ENCODE data around the gene TMEM38B.
"Not testable (repeated sequence)": the region's sequence is repeated elsewhere in the genome, so short reads cannot be mapped to it uniquely, and the experiment has no call there.

Gene TMEM38B

GRCh38 chr9:105683688-105684275 is 10.6 kb upstream of the TMEM38B start:
- no peak for DNase-seq

- no peak for DNase-seq
These were observed 7.4 kb upstream of the TMEM38B start for GRCh38 chr9:105686936-105687335.

- DNase-seq = no peak
These were observed 3.6 kb upstream of the TMEM38B start for GRCh38 chr9:105690742-105691141.

GRCh38 chr9:105693435-105694189 is 729 bp upstream of the TMEM38B start:
- peak; percentile 8 for DNase-seq

- peak; percentile 25 for DNase-seq
These were observed 674 bp downstream of the TMEM38B start for GRCh38 chr9:105694848-105695581.

- DNase-seq = no peak
These were observed 2.0 kb downstream of the TMEM38B start for GRCh38 chr9:105696219-105696793.

GRCh38 chr9:105697871-105698270 is 3.5 kb downstream of the TMEM38B start:
- no peak for DNase-seq

- DNase-seq = no peak
These were observed 4.1 kb downstream of the TMEM38B start for GRCh38 chr9:105698348-105698870.

- no peak for DNase-seq
These were observed 6.3 kb downstream of the TMEM38B start for GRCh38 chr9:105700668-105701067.

- DNase-seq = no peak
These were observed 6.8 kb downstream of the TMEM38B start for GRCh38 chr9:105701145-105701544.

- no peak for DNase-seq
These were observed 7.9 kb downstream of the TMEM38B start for GRCh38 chr9:105702207-105702606.

- not testable (repeated sequence) for DNase-seq
These were observed 9.3 kb downstream of the TMEM38B start for GRCh38 chr9:105703638-105704037.

- no peak for DNase-seq
These were observed 11.8 kb downstream of the TMEM38B start for GRCh38 chr9:105706156-105706555.

- no peak for DNase-seq
These were observed 14.1 kb downstream of the TMEM38B start for GRCh38 chr9:105708405-105708804.

GRCh38 chr9:105710638-105711037 is 16.3 kb downstream of the TMEM38B start:
- DNase-seq = no peak

- DNase-seq = no peak
These were observed 17.5 kb downstream of the TMEM38B start for GRCh38 chr9:105711867-105712266.

GRCh38 chr9:105712297-105712696 is 18.0 kb downstream of the TMEM38B start:
- DNase-seq = no peak

- DNase-seq = no peak
These were observed 18.4 kb downstream of the TMEM38B start for GRCh38 chr9:105712773-105713172.

GRCh38 chr9:105713260-105714019 is 19.1 kb downstream of the TMEM38B start:
- DNase-seq = no peak

- no peak for DNase-seq
These were observed 19.6 kb downstream of the TMEM38B start for GRCh38 chr9:105714020-105714331.

- DNase-seq = no peak
These were observed 21.8 kb downstream of the TMEM38B start for GRCh38 chr9:105716146-105716545.

GRCh38 chr9:105722099-105722498 is 27.8 kb downstream of the TMEM38B start:
- DNase-seq = no peak

- DNase-seq = no peak
These were observed 31.0 kb downstream of the TMEM38B start for GRCh38 chr9:105725370-105725769.
